Glutamatergic neuron (in vitro differentiated cells): ENCODE results near the gene EPHA4. TPM values are rescaled to one million over a fixed set of nuclear protein-coding genes. Genes with fewer than 3 reads are reported as not detected.

ENCODE experiments used
- DNase-seq: peaks from one replicate; pipeline ENCODE4 v3.0.0; 2022
- H3K27ac Mint-ChIP-seq: one replicate; pipeline ENCODE4 v1.8.0; 2020; ENCODE audit warnings: mild to moderate bottlenecking, mixed read lengths, inconsistent platforms; ENCODE audit not compliant: unreplicated experiment
- H3K27me3 Mint-ChIP-seq: one replicate; pipeline ENCODE4 v1.8.0; 2020; ENCODE audit warnings: mild to moderate bottlenecking, moderate library complexity, mixed read lengths, inconsistent platforms; ENCODE audit not compliant: unreplicated experiment
- H3K36me3 Mint-ChIP-seq: one replicate; pipeline ENCODE4 v1.8.0; 2020; ENCODE audit warnings: mild to moderate bottlenecking, mixed read lengths, inconsistent platforms; ENCODE audit not compliant: unreplicated experiment
- H3K4me1 Mint-ChIP-seq: one replicate; pipeline ENCODE4 v1.8.0; 2020; ENCODE audit warnings: mild to moderate bottlenecking, low read depth, mixed read lengths, inconsistent platforms; ENCODE audit not compliant: unreplicated experiment
- H3K4me3 Mint-ChIP-seq: one replicate; pipeline ENCODE4 v1.8.0; 2020; ENCODE audit warnings: mild to moderate bottlenecking, mixed read lengths, inconsistent platforms; ENCODE audit not compliant: unreplicated experiment
- H3K9me3 Mint-ChIP-seq: one replicate; pipeline ENCODE4 v1.8.0; 2020; ENCODE audit warnings: mild to moderate bottlenecking, moderate library complexity, mixed read lengths, inconsistent platforms; ENCODE audit not compliant: unreplicated experiment
- CTCF ChIP-seq: fragments of 200-600 bp; sonication (generic); IDR thresholded peaks from one replicate; pipeline ENCODE4 v1.5.0; 2021; ENCODE audit not compliant: partially characterized antibody, unreplicated experiment
- total RNA-seq: library from RNA; stranded (reverse); fragmentation: NEBNext Ultra II Directional; extraction: Animal tissue kit (Norgen Biotek cat#: 25700); gene quantifications from one replicate; pipeline ENCODE4 v1.2.1, GENCODE V29; 2021; ENCODE audit not compliant: unreplicated experiment

EPHA4 gene
- total RNA-seq, 1 donor from 2014 or later, result 57.2 TPM

- peak; percentile 99 for TF ChIP-seq CTCF
- Mint-ChIP-seq H3K36me3 (peaks cover 5% of the 10 kb centered on the region), H3K4me3 (peak overlapping the region; percentile 85), H3K4me1 (peaks cover 22% of the 10 kb centered on the region), H3K27me3 (peaks cover 10% of the 10 kb centered on the region), H3K9me3 (peaks cover 8% of the 10 kb centered on the region), H3K27ac (peak overlapping the region; percentile 67)
- DNase-seq, result peak; percentile 97
These were observed 1.5 kb upstream of the EPHA4 start for GRCh38 chr2:221573430-221574230.

GRCh38 chr2:221572821-221573429 lies 821 bp upstream of the EPHA4 start:
- TF ChIP-seq CTCF, result no peak
- DNase-seq, result no peak
- Mint-ChIP-seq H3K36me3 (peaks cover 5% of the 10 kb centered on the region), H3K27ac (peak overlapping the region; percentile 41), H3K4me1 (peaks cover 30% of the 10 kb centered on the region), H3K4me3 (peak overlapping the region; percentile 88), H3K27me3 (peaks cover 10% of the 10 kb centered on the region), H3K9me3 (peaks cover 8% of the 10 kb centered on the region)

GRCh38 chr2:221571551-221572218 lies 419 bp downstream of the EPHA4 start:
- Mint-ChIP-seq H3K36me3 (peaks cover 5% of the 10 kb centered on the region), H3K27me3 (peaks cover 10% of the 10 kb centered on the region), H3K9me3 (peaks cover 8% of the 10 kb centered on the region), H3K4me1 (peaks cover 32% of the 10 kb centered on the region), H3K4me3 (peak overlapping the region; percentile 98), H3K27ac (peak overlapping the region; percentile 84)
- TF ChIP-seq CTCF, result no peak
- DNase-seq, result peak; percentile 48

GRCh38 chr2:221571025-221571550 lies 1.0 kb downstream of the EPHA4 start:
- Mint-ChIP-seq H3K4me3 (peak overlapping the region; percentile 98), H3K27me3 (peaks cover 10% of the 10 kb centered on the region), H3K36me3 (peaks cover 5% of the 10 kb centered on the region), H3K27ac (peak overlapping the region; percentile 65), H3K4me1 (peaks cover 33% of the 10 kb centered on the region), H3K9me3 (peaks cover 8% of the 10 kb centered on the region)
- DNase-seq, result peak; percentile 36
- no peak for TF ChIP-seq CTCF
